Left ventricle myocardium superior (tissue), 1 donor: Measurements from ENCODE around the gene FOXA2. TPM values are rescaled to one million over a fixed set of nuclear protein-coding genes. Genes with fewer than 3 reads are reported as not detected.
"Not testable (repeated sequence)": the region's sequence is repeated elsewhere in the genome, so short reads cannot be mapped to it uniquely, and the experiment has no call there.

Experiments
- ATAC-seq: fragments of 200-7000 bp; cut with Tn5 transposase; one replicate; pipeline ENCODE4 v1.9.1; 2020; ENCODE audit warnings: mild to moderate bottlenecking, moderate library complexity
- DNase-seq: peaks from one replicate; pipeline ENCODE4 v3.0.0-alpha.2; 2020
- intact Hi-C: fragments of 100-400 bp; cut with micrococcal nuclease; formaldehyde crosslinking; loops from one replicate; pipeline ENCODE4 v1.11.0; 2022
- total RNA-seq: library from RNA; stranded (reverse); fragmentation: NEBNext Ultra II Directional; extraction: Animal tissue kit (Norgen Biotek cat#: 25700); gene quantifications from one replicate; pipeline ENCODE4 v1.2.1, GENCODE V29; 2021
- donor health status: DM: no; HTN: yes; CAD: no; lungs with severe emphysema.

FOXA2 gene
- total RNA-seq, 1 donor from 2014 or later: not detected

GRCh38 chr20:22550514-22550913 lies 33.9 kb downstream of the FOXA2 start:
- DNase-seq, ATAC-seq, intact Hi-C loops: not testable (repeated sequence)

GRCh38 chr20:22548040-22548439 lies 36.3 kb downstream of the FOXA2 start:
- intact Hi-C loops: no loop called here
- ATAC-seq (no peak), DNase-seq (no peak)

GRCh38 chr20:22546344-22546743 lies 38.0 kb downstream of the FOXA2 start:
- intact Hi-C loops: no loop called here
- DNase-seq (no peak), ATAC-seq (no peak)

- no peak for ATAC-seq
- no peak for DNase-seq
- intact Hi-C loops: no loop called here
Observed at GRCh38 chr20:22545045-22545444, 39.3 kb downstream of the FOXA2 start.

- intact Hi-C loops: no loop called here
- ATAC-seq (no peak), DNase-seq (no peak)
Observed at GRCh38 chr20:22544462-22544861, 39.9 kb downstream of the FOXA2 start.

GRCh38 chr20:22542427-22542826 lies 41.9 kb downstream of the FOXA2 start:
- ATAC-seq (no peak), DNase-seq (no peak)
- intact Hi-C loops: no loop called here

- DNase-seq (no peak), ATAC-seq (no peak)
- intact Hi-C loops: no loop called here
Observed at GRCh38 chr20:22540832-22541231, 43.5 kb downstream of the FOXA2 start.

- no peak for DNase-seq
- intact Hi-C loops: no loop called here
- no peak for ATAC-seq
Observed at GRCh38 chr20:22536956-22537756, 47.2 kb downstream of the FOXA2 start.

GRCh38 chr20:22536141-22536828 lies 48.1 kb downstream of the FOXA2 start:
- ATAC-seq (no peak), DNase-seq (no peak)
- intact Hi-C loops: no loop called here

GRCh38 chr20:22535483-22535882 lies 48.9 kb downstream of the FOXA2 start:
- intact Hi-C loops: no loop called here
- ATAC-seq (no peak), DNase-seq (no peak)

GRCh38 chr20:22533823-22534751 lies 50.3 kb downstream of the FOXA2 start:
- ATAC-seq: no peak
- intact Hi-C loops: no loop called here
- no peak for DNase-seq

GRCh38 chr20:22532598-22532997 lies 51.8 kb downstream of the FOXA2 start:
- intact Hi-C loops: no loop called here
- DNase-seq (no peak), ATAC-seq (no peak)

- DNase-seq: no peak
- ATAC-seq: no peak
- intact Hi-C loops: no loop called here
Observed at GRCh38 chr20:22531756-22532155, 52.6 kb downstream of the FOXA2 start.

- intact Hi-C loops: no loop called here
- no peak for ATAC-seq
- DNase-seq: no peak
Observed at GRCh38 chr20:22531056-22531615, 53.2 kb downstream of the FOXA2 start.
